ENCODE measurements around the gene KNDC1.
"Not testable (repeated sequence)": the region's sequence is repeated elsewhere in the genome, so short reads cannot be mapped to it uniquely, and the experiment has no call there.

Gene KNDC1

GRCh38 chr10:133127291-133128125 lies 32.5 kb upstream of the KNDC1 start:
- DNase-seq = no peak

- no peak for DNase-seq
These were observed 31.6 kb upstream of the KNDC1 start for GRCh38 chr10:133128126-133129070.

- DNase-seq = no peak
These were observed 30.8 kb upstream of the KNDC1 start for GRCh38 chr10:133129071-133129858.

- no peak for DNase-seq
These were observed 30.0 kb upstream of the KNDC1 start for GRCh38 chr10:133129859-133130495.

- DNase-seq = no peak
These were observed 29.4 kb upstream of the KNDC1 start for GRCh38 chr10:133130602-133131001.

GRCh38 chr10:133131053-133131452 lies 29.0 kb upstream of the KNDC1 start:
- no peak for DNase-seq

- DNase-seq = no peak
These were observed 28.1 kb upstream of the KNDC1 start for GRCh38 chr10:133131734-133132472.

GRCh38 chr10:133132473-133133291 lies 27.3 kb upstream of the KNDC1 start:
- no peak for DNase-seq

GRCh38 chr10:133133471-133134231 lies 26.4 kb upstream of the KNDC1 start:
- DNase-seq = no peak

GRCh38 chr10:133134411-133135115 lies 25.5 kb upstream of the KNDC1 start:
- no peak for DNase-seq

GRCh38 chr10:133135116-133135465 lies 24.9 kb upstream of the KNDC1 start:
- DNase-seq = no peak

GRCh38 chr10:133137486-133138145 lies 22.4 kb upstream of the KNDC1 start:
- DNase-seq = not testable (repeated sequence)

GRCh38 chr10:133139551-133140065 lies 20.4 kb upstream of the KNDC1 start:
- DNase-seq = no peak

GRCh38 chr10:133140417-133141143 lies 19.4 kb upstream of the KNDC1 start:
- no peak for DNase-seq

GRCh38 chr10:133141144-133141957 lies 18.7 kb upstream of the KNDC1 start:
- DNase-seq = no peak

- DNase-seq = no peak
These were observed 18.1 kb upstream of the KNDC1 start for GRCh38 chr10:133141958-133142340.
